Natural killer cell (primary cell): ENCODE results near the gene TOB2. TPM values are rescaled to one million over a fixed set of nuclear protein-coding genes. Genes with fewer than 3 reads are reported as not detected.

ENCODE experiments used
- ATAC-seq, 3 donors: fragments of 150-1000 bp in 2 of 3; fragments of 200-7000 bp in 1 of 3; cut with Tn5 transposase; 1 replicate in 1 of 3; 2 replicates in 2 of 3; pipeline ENCODE4 v1.10.0; 2021; ENCODE audit warnings: mild to moderate bottlenecking in 2 of 3, moderate library complexity in 2 of 3
- DNase-seq, 2 donors: peaks; one replicate each; pipeline versions ENCODE4 v3.0.0 to v3.0.0-alpha.2; 2013 to 2021; ENCODE audit warnings: mixed read lengths in 1 of 2
- H3K27ac ChIP-seq: one replicate; pipeline ENCODE4 v1.5.1; 2013; ENCODE audit warnings: mild to moderate bottlenecking, low read length
- H3K27me3 ChIP-seq: one replicate; pipeline ENCODE4 v1.6.1; 2013; ENCODE audit warnings: low read length; ENCODE audit not compliant: control insufficient read depth, insufficient read depth
- H3K36me3 ChIP-seq: one replicate; pipeline ENCODE4 v1.6.1; 2013; ENCODE audit warnings: low read length; ENCODE audit not compliant: control insufficient read depth, insufficient read depth
- H3K4me1 ChIP-seq: one replicate; pipeline ENCODE4 v1.6.1; 2013; ENCODE audit warnings: low read length; ENCODE audit not compliant: control insufficient read depth, insufficient read depth
- H3K4me3 ChIP-seq: one replicate; pipeline ENCODE4 v1.5.1; 2013; ENCODE audit warnings: low read length
- H3K9me3 ChIP-seq: one replicate; pipeline ENCODE4 v1.6.1; 2013; ENCODE audit warnings: low read length; ENCODE audit not compliant: control insufficient read depth, insufficient read depth
- H3K27ac Mint-ChIP-seq, 2 donors: one replicate each; pipeline ENCODE4 v1.8.0; 2022; ENCODE audit warnings: mild to moderate bottlenecking in 2 of 2, mixed read lengths in 2 of 2, moderate library complexity in 1 of 2
- H3K27me3 Mint-ChIP-seq, 2 donors: one replicate each; pipeline ENCODE4 v1.8.0; 2022; ENCODE audit warnings: low read depth in 2 of 2, mixed read lengths in 2 of 2
- H3K36me3 Mint-ChIP-seq: one replicate; pipeline ENCODE4 v1.8.0; 2022; ENCODE audit warnings: mixed read lengths
- H3K4me1 Mint-ChIP-seq, 2 donors: one replicate each; pipeline ENCODE4 v1.8.0; 2022; ENCODE audit warnings: mixed read lengths in 2 of 2
- H3K4me3 Mint-ChIP-seq: one replicate; pipeline ENCODE4 v1.8.0; 2022; ENCODE audit warnings: mild to moderate bottlenecking, moderate library complexity, mixed read lengths
- H3K9me3 Mint-ChIP-seq, 2 donors: one replicate each; pipeline ENCODE4 v1.8.0; 2022; ENCODE audit warnings: mixed read lengths in 2 of 2
- CTCF ChIP-seq: fragments of 200-600 bp; IDR thresholded peaks from one replicate; pipeline ENCODE4 v1.8.0; 2022; ENCODE audit warnings: antibody characterized with exemption
- WGBS: methylation state at CpG from one replicate; pipeline ENCODE4 v1.1.7; 2013; ENCODE audit warnings: missing lambda C conversion rate; ENCODE audit not compliant: insufficient coverage; 5-methylcytosine and 5-hydroxymethylcytosine counted together
- intact Hi-C: fragments of 100-400 bp; cut with micrococcal nuclease; formaldehyde crosslinking; loops from one replicate; pipeline ENCODE4 v1.14.2; 2022
- total RNA-seq, 4 donors: library from RNA; stranded (reverse); fragments of 120-200 nt in 1 of 4; gene quantifications; one replicate each; pipeline versions ENCODE4 v1.2.3 to v1.2.4, GENCODE V29; 2013 to 2022

The TOB2 gene
- total RNA-seq, 3 donors from 2014 or later (not counting 1 experiment from before 2014, with no cell fraction given) = 26.4 to 42.2 (median 32.6) TPM

- no peak overlapping the region for H3K4me3 ChIP-seq
- DNase-seq (no peak), ATAC-seq (no peak)
- Mint-ChIP-seq H3K27ac (no peak overlapping the region), H3K9me3 (no peaks in the 10 kb centered on the region), H3K4me3 (no peak overlapping the region), H3K27me3 (no peaks in the 10 kb centered on the region), H3K4me1 (peaks cover 15 to 20% of the 10 kb centered on the region in 2 donors), H3K36me3 (no peaks in the 10 kb centered on the region)
- H3K36me3 ChIP-seq = peaks cover 2% of the 10 kb centered on the region
- peaks cover 12% of the 10 kb centered on the region for H3K4me1 ChIP-seq
- WGBS = 70% methylated on average over 2 of the region's 2 CpGs
- no peak for TF ChIP-seq CTCF
- H3K27ac ChIP-seq = peak overlapping the region; percentile 37
- intact Hi-C loops = no loop called here
- H3K27me3 ChIP-seq = no peaks in the 10 kb centered on the region
- H3K9me3 ChIP-seq = no peaks in the 10 kb centered on the region
These were observed 31.9 kb upstream of the TOB2 start for GRCh38 chr22:41478473-41478872.

- Mint-ChIP-seq H3K36me3 (no peaks in the 10 kb centered on the region), H3K9me3 (no peaks in the 10 kb centered on the region), H3K4me1 (peaks cover 20 to 25% of the 10 kb centered on the region in 2 donors), H3K27me3 (no peaks in the 10 kb centered on the region), H3K4me3 (no peak overlapping the region), H3K27ac (no peak overlapping the region)
- Histone ChIP-seq H3K36me3 (peaks cover 2% of the 10 kb centered on the region), H3K4me3 (no peak overlapping the region), H3K27me3 (no peaks in the 10 kb centered on the region), H3K9me3 (no peaks in the 10 kb centered on the region), H3K4me1 (peaks cover 7% of the 10 kb centered on the region), H3K27ac (no peak overlapping the region)
- 95% methylated on average over 6 of the region's 6 CpGs for WGBS
- no peak for ATAC-seq
- intact Hi-C loops = no loop called here
- DNase-seq = no peak
- TF ChIP-seq CTCF = no peak
These were observed 28.4 kb upstream of the TOB2 start for GRCh38 chr22:41474872-41475451.

- TF ChIP-seq CTCF = no peak
- H3K4me1 Mint-ChIP-seq = peaks cover 42 to 45% of the 10 kb centered on the region in 2 donors
These were observed 25.0 kb upstream of the TOB2 start for GRCh38 chr22:41471568-41471967.

GRCh38 chr22:41470886-41471285, 24.3 kb upstream of the TOB2 start:
- H3K9me3 ChIP-seq = no peaks in the 10 kb centered on the region
- no peak overlapping the region for H3K27ac ChIP-seq
- WGBS = 89% methylated on average over 2 of the region's 2 CpGs
- H3K9me3 Mint-ChIP-seq = no peaks in the 10 kb centered on the region
- H3K4me1 Mint-ChIP-seq = peaks cover 42 to 45% of the 10 kb centered on the region in 2 donors
- intact Hi-C loops = no loop called here
- ATAC-seq (no peak), DNase-seq (no peak)
- H3K36me3 Mint-ChIP-seq = no peaks in the 10 kb centered on the region
- no peak overlapping the region for H3K4me3 ChIP-seq
- peaks cover 14% of the 10 kb centered on the region for H3K36me3 ChIP-seq
- H3K27me3 ChIP-seq = no peaks in the 10 kb centered on the region
- H3K4me3 Mint-ChIP-seq = peak overlapping the region; percentile 70
- H3K27me3 Mint-ChIP-seq = no peaks in the 10 kb centered on the region
- no peak for TF ChIP-seq CTCF
- H3K27ac Mint-ChIP-seq = peak overlapping the region in 1 of 2 donors; percentile 97
- H3K4me1 ChIP-seq = peaks cover 20% of the 10 kb centered on the region

More at GRCh38 chr22:41471568-41471967, 25.0 kb upstream of the TOB2 start:
- Mint-ChIP-seq H3K9me3 (no peaks in the 10 kb centered on the region), H3K4me3 (peak overlapping the region; percentile 21), H3K27ac (no peak overlapping the region), H3K36me3 (no peaks in the 10 kb centered on the region), H3K27me3 (no peaks in the 10 kb centered on the region)
- intact Hi-C loops = no loop called here
- peaks cover 8% of the 10 kb centered on the region for H3K36me3 ChIP-seq
- H3K27me3 ChIP-seq = no peaks in the 10 kb centered on the region
- DNase-seq (no peak), ATAC-seq (no peak)
- no peak overlapping the region for H3K27ac ChIP-seq
- 95% methylated on average over 2 of the region's 2 CpGs for WGBS
- H3K4me1 ChIP-seq = peaks cover 20% of the 10 kb centered on the region
- H3K4me3 ChIP-seq = no peak overlapping the region
- H3K9me3 ChIP-seq = no peaks in the 10 kb centered on the region
